Lung (tissue), 12 donors: Measurements from ENCODE around the gene DOCK10. TPM values are rescaled to one million over a fixed set of nuclear protein-coding genes. Genes with fewer than 3 reads are reported as not detected.

ENCODE experiments used
- ATAC-seq: fragments of 200-7000 bp; cut with Tn5 transposase; one replicate; pipeline ENCODE4 v1.9.1; 2020; ENCODE audit warnings: moderate number of reproducible peaks; ENCODE audit not compliant: insufficient read depth, low FRiP score
- DNase-seq, 3 donors: peaks; one replicate each; pipeline ENCODE4 v3.0.0-alpha.2; 2013 to 2017
- H3K27ac ChIP-seq, 2 donors: one replicate each; pipeline ENCODE4 v1.5.1; 2013; ENCODE audit warnings: mild to moderate bottlenecking in 2 of 2, moderate library complexity in 2 of 2, control low read depth in 1 of 2, inconsistent platforms in 1 of 2, low read depth in 1 of 2, low read length in 1 of 2
- H3K27me3 ChIP-seq, 3 donors: one replicate each; pipeline ENCODE4 v1.5.1; 2013; ENCODE audit warnings: low read length in 2 of 3; ENCODE audit not compliant: control insufficient read depth in 3 of 3, insufficient read depth in 3 of 3
- H3K36me3 ChIP-seq, 4 donors: one replicate each; pipeline ENCODE4 v1.5.1; 2013; ENCODE audit warnings: low read length in 4 of 4, mild to moderate bottlenecking in 1 of 4, moderate library complexity in 1 of 4; ENCODE audit not compliant: control insufficient read depth in 4 of 4, insufficient read depth in 4 of 4
- H3K4me1 ChIP-seq, 5 donors: one replicate each; pipeline ENCODE4 v1.5.1; 2013; ENCODE audit warnings: low read length in 5 of 5, mild to moderate bottlenecking in 2 of 5, moderate library complexity in 1 of 5; ENCODE audit not compliant: control insufficient read depth in 5 of 5, insufficient read depth in 5 of 5
- H3K4me3 ChIP-seq: one replicate; pipeline ENCODE4 v1.5.1; 2013; ENCODE audit warnings: mild to moderate bottlenecking, control low read depth, moderate library complexity
- H3K9ac ChIP-seq, 2 donors: one replicate each; pipeline ENCODE4 v1.5.1; 2013; ENCODE audit warnings: low read length in 2 of 2, control low read depth in 1 of 2; ENCODE audit not compliant: insufficient read depth in 1 of 2
- H3K9me3 ChIP-seq, 4 donors: one replicate each; pipeline ENCODE4 v1.5.1; 2013; ENCODE audit warnings: low read length in 3 of 4, mild to moderate bottlenecking in 1 of 4, moderate library complexity in 1 of 4; ENCODE audit not compliant: control insufficient read depth in 4 of 4, insufficient read depth in 3 of 4
- WGBS, 2 donors: extraction: QIAGEN DNeasy Blood & Tissue Kit; methylation state at CpG; one replicate each; pipeline ENCODE4 v1.1.7; 2013; 5-methylcytosine and 5-hydroxymethylcytosine counted together
- polyA plus RNA-seq, 2 donors: library from polyadenylated mRNA; stranded (reverse); fragments of 200-250 nt; gene quantifications; one replicate each; pipeline ENCODE4 v1.2.1, GENCODE V29; 2013
- total RNA-seq, 2 donors: library from RNA; depleted of rRNA in 1 of 2; stranded (reverse); fragments of >200 nt in 1 of 2; gene quantifications; one replicate each; pipeline ENCODE4 v1.2.1, GENCODE V29; 2014 to 2021
- TF ChIP-seq, protein P1 (sequence below): IDR thresholded peaks from 2 replicates; pipeline ENCODE4 v1.5.1; 2012; ENCODE audit warnings: mild to moderate bottlenecking; ENCODE audit errors: control extremely low read depth, extremely low read depth
- donor health status: control.
- donor health status: control.
- donor health status: Bipolar disorder and iron deficiency.
- donor health status: healthy.
- donor health status: DM: yes; HTN: yes; CAD: no.

Gene DOCK10
- total and polyA plus RNA-seq, 4 donors, result 3.1 to 39.8 (median 18.0) TPM

DNA sequence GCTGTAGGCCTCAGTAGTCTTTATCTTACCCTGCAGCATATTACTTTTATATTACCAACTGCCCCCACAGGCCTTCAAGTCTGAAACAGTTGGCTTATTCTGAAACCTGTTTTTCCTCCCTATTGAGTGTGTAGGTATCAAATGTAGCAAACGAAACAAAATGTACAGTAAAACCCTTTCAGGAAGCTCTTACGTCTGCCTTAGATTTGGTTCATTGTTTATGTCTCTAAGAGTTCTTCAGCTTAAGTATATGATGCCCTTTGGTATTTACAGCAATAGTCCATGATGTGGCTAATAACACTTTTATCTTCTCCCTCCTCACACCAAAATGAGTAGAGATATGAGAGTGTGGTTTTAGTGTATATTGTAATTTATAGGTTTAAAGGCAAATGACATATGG, 108.8 kb downstream of the DOCK10 start:
- ATAC-seq (no peak), DNase-seq (no peak)
- WGBS, 2 donors, result 61 to 68% methylated on average over 2 of the region's 2 CpGs
- Histone ChIP-seq H3K4me3 (no peak overlapping the region), H3K9ac (no peak overlapping the region), H3K36me3 (peaks cover 0 to 21% (median 9%) of the 10 kb centered on the region in 4 donors), H3K27ac (no peak overlapping the region), H3K4me1 (peaks cover 0 to 25% (median 6%) of the 10 kb centered on the region in 5 donors), H3K9me3 (no peaks in the 10 kb centered on the region), H3K27me3 (no peaks in the 10 kb centered on the region)
- TF ChIP-seq, protein P1, sequence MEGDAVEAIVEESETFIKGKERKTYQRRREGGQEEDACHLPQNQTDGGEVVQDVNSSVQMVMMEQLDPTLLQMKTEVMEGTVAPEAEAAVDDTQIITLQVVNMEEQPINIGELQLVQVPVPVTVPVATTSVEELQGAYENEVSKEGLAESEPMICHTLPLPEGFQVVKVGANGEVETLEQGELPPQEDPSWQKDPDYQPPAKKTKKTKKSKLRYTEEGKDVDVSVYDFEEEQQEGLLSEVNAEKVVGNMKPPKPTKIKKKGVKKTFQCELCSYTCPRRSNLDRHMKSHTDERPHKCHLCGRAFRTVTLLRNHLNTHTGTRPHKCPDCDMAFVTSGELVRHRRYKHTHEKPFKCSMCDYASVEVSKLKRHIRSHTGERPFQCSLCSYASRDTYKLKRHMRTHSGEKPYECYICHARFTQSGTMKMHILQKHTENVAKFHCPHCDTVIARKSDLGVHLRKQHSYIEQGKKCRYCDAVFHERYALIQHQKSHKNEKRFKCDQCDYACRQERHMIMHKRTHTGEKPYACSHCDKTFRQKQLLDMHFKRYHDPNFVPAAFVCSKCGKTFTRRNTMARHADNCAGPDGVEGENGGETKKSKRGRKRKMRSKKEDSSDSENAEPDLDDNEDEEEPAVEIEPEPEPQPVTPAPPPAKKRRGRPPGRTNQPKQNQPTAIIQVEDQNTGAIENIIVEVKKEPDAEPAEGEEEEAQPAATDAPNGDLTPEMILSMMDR, result no peak

DNA sequence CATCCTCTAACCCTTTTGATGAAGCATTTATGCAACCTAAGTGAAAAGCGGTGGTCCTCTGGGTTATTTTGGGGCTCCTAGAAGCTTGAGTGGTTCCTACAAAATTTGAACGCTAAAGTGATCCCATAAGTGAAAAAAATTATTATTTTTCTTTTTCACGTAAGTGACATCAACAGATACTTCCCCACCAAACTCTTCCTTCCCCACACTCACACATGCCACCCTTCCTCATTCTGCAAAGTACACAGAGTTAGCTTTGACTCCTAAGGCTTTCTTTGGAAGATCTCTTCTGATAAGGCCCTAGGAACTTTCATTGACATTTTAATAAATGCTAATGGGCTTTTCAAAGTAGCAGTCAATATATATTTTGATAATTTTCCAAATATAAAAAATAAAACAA, 109.7 kb downstream of the DOCK10 start:
- H3K36me3 ChIP-seq, result peaks cover 0 to 30% (median 12%) of the 10 kb centered on the region in 4 donors
- TF ChIP-seq, protein P1, result no peak
- 55 to 81% methylated on average over 3 of the region's 3 CpGs for WGBS, 2 donors
- H3K9ac ChIP-seq, result no peak overlapping the region
- ATAC-seq (no peak), DNase-seq (no peak)
- H3K4me1 ChIP-seq, result peaks cover 0 to 28% (median 6%) of the 10 kb centered on the region in 5 donors
- H3K27ac ChIP-seq, result no peak overlapping the region
- no peak overlapping the region for H3K4me3 ChIP-seq
- no peaks in the 10 kb centered on the region for H3K9me3 ChIP-seq
- no peaks in the 10 kb centered on the region for H3K27me3 ChIP-seq

DNA sequence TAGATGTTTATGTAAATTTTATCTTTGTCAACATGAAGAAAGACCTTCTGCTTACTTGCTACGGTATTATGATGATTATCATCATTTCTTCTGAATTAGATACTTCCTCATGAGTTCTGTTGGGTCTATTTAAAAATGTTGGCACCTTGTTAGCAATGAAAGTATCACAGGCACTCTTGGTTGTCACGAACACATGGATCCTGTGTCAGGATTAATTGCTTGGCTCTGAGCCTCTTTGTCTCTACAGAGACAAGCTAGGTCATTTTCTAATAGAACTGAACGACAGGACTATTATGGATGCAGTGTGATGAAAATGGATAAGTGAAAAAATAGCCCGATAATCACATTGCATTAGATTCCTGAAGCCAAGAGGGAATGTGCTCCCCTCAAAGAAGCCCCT, 110.3 kb downstream of the DOCK10 start:
- TF ChIP-seq, protein P1, result no peak
- Histone ChIP-seq H3K9ac (no peak overlapping the region), H3K4me1 (peaks cover 0 to 28% (median 9%) of the 10 kb centered on the region in 5 donors), H3K27ac (no peak overlapping the region), H3K27me3 (no peaks in the 10 kb centered on the region), H3K36me3 (peaks cover 0 to 35% (median 13%) of the 10 kb centered on the region in 4 donors), H3K4me3 (no peak overlapping the region), H3K9me3 (no peaks in the 10 kb centered on the region)
- 66 to 76% methylated on average over 4 of the region's 4 CpGs for WGBS, 2 donors
- no peak for DNase-seq
- no peak for ATAC-seq

DNA sequence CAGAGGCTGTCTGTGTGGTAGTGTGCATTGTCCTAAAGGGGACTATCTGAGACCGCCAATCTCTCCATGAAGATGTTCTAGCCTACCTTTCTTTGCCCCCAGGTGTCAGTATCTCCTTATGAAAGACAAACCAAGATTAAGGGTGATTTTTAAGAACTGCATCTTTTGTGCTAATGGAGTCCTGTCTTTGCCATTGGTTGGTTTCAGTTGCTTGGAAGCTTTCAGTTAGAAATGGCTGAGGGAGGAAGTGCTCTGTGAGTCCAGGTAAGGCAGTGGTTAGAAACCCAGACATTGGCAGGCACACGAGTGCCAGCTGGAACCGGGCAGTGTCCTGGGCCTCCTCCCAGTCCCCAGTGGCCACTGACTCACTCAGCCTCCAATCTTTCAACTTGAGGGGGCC, 111.3 kb downstream of the DOCK10 start:
- Histone ChIP-seq H3K4me3 (no peak overlapping the region), H3K9me3 (no peaks in the 10 kb centered on the region), H3K27ac (no peak overlapping the region), H3K9ac (no peak overlapping the region), H3K36me3 (peaks cover 0 to 40% (median 17%) of the 10 kb centered on the region in 4 donors), H3K4me1 (peaks cover 0 to 37% (median 11%) of the 10 kb centered on the region in 5 donors), H3K27me3 (no peaks in the 10 kb centered on the region)
- TF ChIP-seq, protein P1, result no peak
- DNase-seq (no peak), ATAC-seq (no peak)
- WGBS, 2 donors, result 75 to 78% methylated on average over 3 of the region's 3 CpGs
